GM19043 (cell line): Measurements from ENCODE around the gene DCANP1.
"Not testable (repeated sequence)": the region's sequence is repeated elsewhere in the genome, so short reads cannot be mapped to it uniquely, and the experiment has no call there.

Source experiments
- ATAC-seq: cut with Tn5 transposase; IDR thresholded peaks from one replicate; pipeline ENCODE4 v1.9.1; 2021; ENCODE audit warnings: low read depth; ENCODE audit not compliant: unreplicated experiment

The DCANP1 gene, protein sequence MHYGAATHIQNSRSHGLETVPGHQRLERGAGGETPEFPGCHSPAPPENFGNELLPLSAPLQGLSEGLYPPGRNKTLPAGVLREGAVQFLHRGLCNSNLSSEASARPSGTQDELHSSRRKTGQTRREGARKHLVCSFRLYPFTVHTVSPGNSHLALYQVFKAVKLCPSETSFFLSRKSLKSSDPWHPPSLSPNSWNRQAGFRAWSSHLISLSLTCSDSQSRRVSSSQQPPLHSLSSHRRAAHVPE

DNA sequence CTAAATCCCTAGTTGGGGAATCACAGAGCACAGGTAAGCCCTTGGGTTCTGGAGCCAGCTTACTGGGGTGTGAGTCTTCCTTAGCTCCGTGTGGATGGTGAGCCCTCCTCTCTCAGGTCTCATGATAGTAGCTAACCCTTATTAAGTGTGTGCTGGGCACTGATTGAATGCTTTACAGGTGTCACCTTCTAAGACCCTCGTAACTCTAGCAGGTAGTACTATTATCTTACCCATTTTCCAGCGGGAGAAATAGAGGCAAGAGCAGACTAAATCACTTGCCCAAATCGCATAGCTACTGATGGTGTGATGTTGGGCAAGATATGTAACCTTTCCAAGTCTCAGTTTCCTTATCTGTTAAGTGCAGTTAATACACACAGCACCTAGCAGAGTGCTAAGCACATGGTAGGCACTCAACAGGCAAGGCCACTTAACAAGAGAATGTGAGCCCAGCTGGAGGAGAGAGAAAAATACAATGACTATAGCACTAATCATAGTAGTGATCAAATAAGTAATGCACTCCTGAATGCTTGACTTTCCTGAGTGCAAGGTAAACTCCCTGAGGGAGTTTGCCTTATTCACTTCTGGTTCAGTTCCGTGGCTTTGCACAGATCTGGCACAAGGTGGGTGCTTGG, at the start of gene DCANP1:
TSS of gene DCANP1 (minus strand) at position 51 of the 632 bp plus-strand sequence. CDS start 240 bp downstream, outside the sequence.
- no peak for ATAC-seq

- ATAC-seq = not testable (repeated sequence)
Measured at GRCh38 chr5:135495531-135495930, 48.4 kb upstream of the DCANP1 start.

DNA sequence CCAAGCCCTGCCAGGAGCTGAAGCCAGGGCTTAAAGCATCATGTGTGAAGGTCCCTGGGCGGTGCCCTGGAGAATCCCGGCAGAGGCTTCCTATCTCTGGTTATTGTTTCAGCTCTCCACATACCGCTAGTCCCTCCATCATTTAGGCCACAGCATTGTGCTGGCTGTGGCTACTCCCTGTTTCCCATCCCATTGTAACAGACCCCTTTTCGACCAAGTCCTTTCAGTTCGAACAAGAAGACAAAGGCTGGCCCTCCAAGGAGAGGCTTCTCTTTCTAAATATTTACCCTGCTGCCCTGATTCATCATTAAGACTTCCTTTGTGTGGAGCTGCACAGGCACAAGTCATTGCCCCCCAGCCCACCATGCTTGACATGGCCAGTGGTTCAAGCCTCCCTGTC, 47.0 kb upstream of the DCANP1 start:
- no peak for ATAC-seq

- ATAC-seq = no peak
Measured at GRCh38 chr5:135493406-135494180, 46.4 kb upstream of the DCANP1 start.

DNA sequence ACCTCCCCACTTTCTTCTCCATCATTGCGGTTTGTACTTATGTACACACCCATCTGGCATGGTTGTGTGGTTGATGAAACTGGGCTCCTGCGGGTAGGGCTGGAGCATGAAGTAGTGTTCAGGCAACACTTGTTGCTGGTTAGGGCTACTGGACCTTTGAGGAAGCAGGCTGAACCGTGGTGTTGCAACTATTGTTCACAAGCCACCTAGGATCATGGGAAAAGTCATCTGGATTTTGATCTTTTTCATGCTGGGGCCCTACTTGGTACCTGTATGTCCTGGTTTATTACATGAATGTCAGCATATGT, 45.1 kb upstream of the DCANP1 start:
- no peak for ATAC-seq

DNA sequence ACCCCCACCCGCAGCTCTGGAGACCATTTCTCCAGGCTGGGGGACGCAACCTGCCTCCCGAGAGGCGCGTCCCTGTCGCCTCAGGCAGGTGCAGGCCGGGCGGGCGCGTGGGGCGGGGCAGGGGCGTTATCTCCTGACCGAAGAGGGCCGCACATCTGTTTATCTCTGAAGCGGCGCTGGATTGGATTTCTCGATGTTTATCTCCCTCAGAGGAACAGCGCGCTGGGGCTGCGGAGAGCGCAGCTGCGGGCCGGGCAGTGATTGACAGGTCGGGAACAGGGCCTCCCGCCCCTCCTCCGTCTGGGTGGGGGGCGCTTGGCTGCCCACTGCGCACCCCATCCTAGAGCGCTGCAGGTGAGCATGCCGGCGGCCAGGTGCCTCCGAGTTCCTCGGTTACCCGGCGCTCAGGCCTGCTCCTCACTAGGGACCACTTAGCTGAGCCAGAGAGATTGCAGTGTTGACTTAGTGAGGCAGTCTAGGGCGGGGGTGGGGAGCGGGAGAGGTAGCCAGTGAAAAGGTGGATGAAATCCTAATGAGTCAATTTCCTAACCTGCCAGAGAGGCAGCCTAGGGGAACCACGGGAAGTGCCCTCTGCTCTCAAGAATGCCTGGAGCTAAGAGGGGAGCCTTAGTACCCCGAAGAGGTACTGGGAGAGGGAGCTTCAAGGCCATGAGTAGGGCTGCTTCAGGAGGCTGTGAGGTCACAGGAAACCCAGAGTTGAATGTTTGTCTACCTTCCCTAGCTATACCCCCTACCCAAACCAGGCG, 44.6 kb upstream of the DCANP1 start:
- ATAC-seq = no peak

- ATAC-seq = no peak
Measured at GRCh38 chr5:135491038-135491551, 43.9 kb upstream of the DCANP1 start.

DNA sequence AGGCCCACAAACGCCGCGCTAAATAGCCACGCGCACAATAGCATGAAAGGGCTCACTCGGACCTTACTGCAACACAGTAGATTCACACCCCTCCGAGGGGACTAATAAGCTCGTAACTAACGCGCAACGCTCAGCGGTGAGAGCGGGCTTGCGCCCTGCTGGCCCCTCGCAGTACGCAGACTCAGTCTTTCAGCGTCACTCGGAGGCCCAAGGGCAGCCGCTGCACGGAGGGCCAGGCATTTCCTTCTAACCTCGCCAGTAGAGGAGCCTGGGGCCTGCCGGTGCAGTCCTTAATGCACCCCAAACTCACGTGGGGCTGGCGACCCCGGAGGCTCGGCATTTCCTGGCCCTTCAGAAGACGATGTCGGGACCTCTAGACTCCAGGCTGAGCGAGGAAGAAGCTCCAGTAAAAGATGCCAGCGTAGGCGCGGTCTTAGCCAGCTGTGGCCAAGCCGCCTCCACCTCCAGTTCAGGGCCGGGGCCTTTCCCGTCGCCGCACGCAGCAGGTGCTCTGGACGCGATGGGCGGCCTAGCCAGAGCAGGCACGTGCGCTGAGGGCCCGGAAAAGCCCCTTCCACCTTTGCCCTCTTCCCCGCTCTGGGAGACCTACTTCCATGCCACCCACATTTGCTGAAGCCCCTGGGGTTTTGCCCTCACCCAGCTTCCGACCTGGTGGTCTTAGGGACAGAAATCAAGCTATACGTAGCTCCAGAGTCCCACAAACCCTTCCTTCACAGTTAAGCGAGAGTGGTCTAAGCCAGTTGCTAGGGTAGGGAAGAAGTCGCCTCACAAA, 43.3 kb upstream of the DCANP1 start:
- no peak for ATAC-seq

DNA sequence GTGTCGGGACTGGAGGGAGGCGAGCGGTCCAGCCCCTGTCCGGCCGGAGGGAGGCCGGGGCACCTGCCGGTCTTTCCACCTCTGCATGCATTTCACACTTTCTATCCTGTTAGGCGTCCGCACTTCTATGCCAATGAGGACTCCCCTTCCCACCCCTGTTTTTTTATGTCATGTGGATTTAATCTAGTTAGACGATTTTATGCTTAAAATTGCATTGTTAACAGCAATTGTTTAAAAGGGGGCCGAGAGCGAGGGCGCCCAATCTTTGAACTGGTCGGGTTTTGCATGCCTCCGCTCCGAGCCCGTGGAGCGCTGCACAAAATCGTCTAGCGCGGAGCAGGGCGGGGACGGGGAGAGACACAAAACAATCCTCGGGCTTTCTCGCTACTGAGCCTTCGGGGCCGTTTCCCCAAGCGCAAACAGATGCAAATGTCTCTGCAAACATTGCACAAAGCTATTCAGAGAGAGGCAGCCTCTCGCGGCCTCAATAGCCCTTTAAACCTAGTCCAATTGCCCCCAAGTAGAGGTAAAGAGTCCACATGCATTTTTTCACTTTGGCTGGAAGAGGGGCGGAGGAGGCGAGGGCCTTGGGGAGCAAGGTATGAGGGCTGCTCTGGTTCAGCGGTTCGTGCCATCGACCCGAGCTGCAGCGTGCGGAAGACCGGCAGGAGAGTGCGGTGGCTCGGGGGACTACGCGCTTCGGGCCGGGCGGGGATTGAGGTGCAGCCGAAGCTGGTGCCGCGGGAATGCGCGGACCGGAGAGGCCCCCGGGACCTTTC, 42.5 kb upstream of the DCANP1 start:
- no peak for ATAC-seq

GRCh38 chr5:135488727-135489465, 41.7 kb upstream of the DCANP1 start:
- no peak for ATAC-seq

DNA sequence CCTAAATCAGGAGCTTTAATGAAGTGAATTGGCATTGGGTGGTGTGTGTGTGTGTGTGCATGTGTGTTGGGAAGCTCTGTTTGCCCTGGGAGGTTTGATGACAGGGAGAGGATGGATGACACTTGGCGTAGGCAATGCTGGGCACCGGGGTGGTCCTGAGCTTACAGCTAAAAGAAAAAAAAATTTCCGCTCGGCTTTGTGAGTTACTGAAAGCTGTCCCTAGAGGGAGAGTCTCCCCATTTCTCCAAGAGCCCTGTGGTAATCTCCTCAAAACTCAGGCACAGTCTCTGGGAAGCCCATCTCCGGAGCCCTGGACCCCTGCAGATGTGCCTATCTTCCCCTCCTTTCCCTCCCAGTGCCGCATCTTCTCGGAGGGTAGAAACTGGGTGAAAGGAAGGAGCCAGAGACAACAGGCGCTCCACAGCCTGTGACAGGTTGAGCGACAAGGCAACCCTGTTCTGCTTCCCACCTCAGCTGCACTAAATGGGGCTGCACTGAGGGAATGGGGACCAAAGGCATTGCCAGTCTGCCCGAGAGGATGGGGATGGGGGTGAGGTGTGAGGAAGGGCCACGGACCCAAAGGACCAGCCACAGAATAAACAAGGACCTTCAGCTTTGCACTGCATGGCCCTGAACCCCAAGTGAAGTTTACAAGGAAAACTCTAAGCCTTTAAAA, 40.8 kb upstream of the DCANP1 start:
- ATAC-seq = no peak

DNA sequence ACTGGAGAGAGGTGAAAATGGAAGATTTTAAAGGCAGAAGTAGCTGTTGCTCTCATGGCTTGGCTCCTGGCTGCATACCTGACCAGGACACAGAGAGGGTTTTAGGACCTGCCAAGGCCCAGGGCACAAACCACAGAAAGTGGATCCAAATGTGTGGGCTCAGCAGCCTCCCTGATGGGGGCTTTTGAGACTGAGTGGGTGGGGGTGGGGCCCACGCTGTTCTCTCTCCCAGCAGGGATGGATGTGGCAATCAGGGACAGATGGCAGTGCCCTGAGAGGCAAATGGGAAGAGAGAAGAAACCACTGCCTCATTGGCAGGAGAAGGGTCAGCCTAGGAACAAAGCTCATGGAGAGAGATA, 39.9 kb upstream of the DCANP1 start:
- ATAC-seq = no peak

DNA sequence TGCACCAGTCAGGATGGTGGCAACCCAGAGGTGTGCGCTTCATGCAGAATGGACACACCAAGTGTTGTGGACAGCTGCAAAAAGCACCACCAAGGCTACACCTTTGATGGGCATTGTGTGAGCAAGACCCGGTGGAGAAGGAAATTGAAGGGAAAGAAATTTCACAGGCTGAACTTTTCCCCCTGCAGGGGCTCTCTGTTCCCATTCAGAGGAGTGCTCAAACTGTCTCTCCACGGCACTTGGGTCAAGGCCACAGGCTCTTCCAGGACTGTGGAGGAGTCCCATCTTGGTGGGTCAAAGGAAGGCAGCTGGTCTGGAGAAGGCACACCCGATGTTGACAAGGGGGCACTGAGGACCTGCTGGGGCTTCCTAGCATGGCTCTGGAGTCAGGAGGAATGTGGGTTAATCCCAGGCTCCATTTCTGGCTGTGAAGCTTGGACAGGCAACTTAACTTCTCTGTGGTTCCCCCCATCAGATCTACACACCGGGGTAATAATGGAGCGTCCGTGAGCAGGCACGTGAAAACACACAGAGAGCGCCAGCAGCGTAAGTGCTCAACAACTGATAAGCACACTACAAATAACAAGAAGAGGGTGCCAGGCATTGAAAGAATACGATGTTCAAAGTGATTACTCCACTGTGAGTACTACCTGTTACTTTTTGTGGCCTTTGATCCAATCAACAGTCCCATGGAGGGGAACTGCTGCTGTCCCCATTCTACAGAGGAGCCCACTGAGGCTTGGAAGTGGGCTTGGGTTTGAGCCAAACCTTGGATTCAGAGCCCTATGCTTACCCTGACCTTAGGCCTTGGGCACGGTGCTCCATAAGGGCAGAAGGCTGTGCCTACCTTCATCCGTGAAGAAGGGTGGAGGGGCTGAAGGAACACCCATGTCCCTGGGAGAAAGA, 39.2 kb upstream of the DCANP1 start:
- no peak for ATAC-seq

- no peak for ATAC-seq
Measured at GRCh38 chr5:135484674-135485086, 37.5 kb upstream of the DCANP1 start.

DNA sequence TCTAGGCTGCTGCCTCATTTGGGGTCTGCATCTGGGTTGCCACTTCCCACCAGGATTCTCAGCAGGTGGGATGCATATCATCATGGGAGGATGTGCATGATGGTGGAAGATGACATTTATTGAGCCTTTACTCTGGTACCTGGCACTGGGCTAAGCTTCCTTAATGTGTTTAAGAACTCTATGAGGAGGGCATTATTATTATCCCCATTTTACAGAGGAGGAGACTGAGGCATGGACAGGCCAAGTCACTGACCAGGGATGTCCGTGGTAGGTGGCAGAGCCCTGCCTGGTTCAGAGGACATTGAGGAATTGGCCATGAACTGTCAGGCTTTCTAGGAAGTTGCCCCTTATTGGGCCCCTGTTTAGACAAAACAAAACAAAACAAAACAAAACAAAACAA, 36.1 kb upstream of the DCANP1 start:
- no peak for ATAC-seq

DNA sequence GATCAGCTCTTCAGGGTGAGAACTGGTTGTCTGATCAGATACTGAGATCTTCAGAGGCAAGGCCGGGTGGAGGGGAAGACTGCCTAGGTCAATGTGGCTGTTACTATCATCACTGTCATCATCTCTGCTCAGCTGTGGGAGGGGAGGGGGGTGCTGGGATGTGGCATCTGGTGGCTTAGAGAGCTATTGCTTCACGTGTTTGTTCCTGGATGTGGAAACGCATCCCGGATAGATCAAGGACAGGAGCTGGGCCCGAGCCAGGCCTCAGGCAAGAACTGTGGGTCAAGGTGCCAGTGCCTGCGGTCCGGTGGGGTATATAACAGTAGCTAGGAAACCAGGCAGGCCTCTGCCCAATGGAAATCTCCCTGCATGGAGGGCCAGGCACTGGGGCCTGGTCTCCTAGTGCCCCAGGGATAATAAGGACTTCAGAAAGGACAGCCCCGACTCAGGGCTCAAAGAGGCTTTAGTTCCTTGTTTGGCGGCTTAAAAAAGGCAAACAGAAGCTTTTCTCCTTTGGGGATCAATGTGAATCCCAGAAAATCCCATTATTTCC, 35.3 kb upstream of the DCANP1 start:
- ATAC-seq = no peak

DNA sequence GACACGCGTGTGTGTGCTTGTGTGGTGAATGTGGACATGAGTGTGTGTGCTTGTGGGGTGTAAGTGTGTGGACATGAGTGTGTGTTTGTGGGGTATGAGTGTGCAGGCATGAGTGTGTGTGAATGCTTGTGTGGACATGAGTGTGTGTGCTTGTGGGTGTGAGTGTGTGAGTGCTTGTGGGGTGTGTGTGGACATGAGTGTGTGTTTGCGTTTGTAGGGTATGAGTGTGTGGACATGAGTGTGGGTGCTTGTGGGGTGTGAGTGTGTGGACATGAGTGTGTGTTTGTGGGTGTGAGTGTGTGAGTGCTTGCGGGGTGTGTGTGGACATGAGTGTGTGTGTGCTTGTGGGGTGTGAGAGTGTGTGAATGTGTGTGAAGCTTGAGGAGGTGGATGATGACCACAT, 34.8 kb upstream of the DCANP1 start:
- no peak for ATAC-seq
